GM18511 (cell line): Measurements from ENCODE around the gene PTPRT.

Experiments used
- ATAC-seq: cut with Tn5 transposase; IDR thresholded peaks from one replicate; pipeline ENCODE4 v1.9.1; 2021; ENCODE audit warnings: mild to moderate bottlenecking, moderate library complexity; ENCODE audit not compliant: unreplicated experiment

Gene PTPRT

GRCh38 chr20:42741906-42742305 lies 447.8 kb downstream of the PTPRT start:
- ATAC-seq, result no peak

- ATAC-seq, result no peak
Observed at GRCh38 chr20:42740226-42740870, 449.4 kb downstream of the PTPRT start.

- no peak for ATAC-seq
Observed at GRCh38 chr20:42739683-42740082, 450.0 kb downstream of the PTPRT start.

- no peak for ATAC-seq
Observed at GRCh38 chr20:42735539-42735938, 454.2 kb downstream of the PTPRT start.

GRCh38 chr20:42734660-42735368 lies 454.9 kb downstream of the PTPRT start:
- no peak for ATAC-seq

- ATAC-seq, result no peak
Observed at GRCh38 chr20:42721923-42722322, 467.8 kb downstream of the PTPRT start.

- no peak for ATAC-seq
Observed at GRCh38 chr20:42714298-42715141, 475.2 kb downstream of the PTPRT start.

GRCh38 chr20:42708266-42708665 lies 481.4 kb downstream of the PTPRT start:
- ATAC-seq, result no peak

GRCh38 chr20:42706759-42707158 lies 482.9 kb downstream of the PTPRT start:
- no peak for ATAC-seq

- no peak for ATAC-seq
Observed at GRCh38 chr20:42705550-42705949, 484.2 kb downstream of the PTPRT start.

- ATAC-seq, result no peak
Observed at GRCh38 chr20:42703744-42704143, 486.0 kb downstream of the PTPRT start.

- no peak for ATAC-seq
Observed at GRCh38 chr20:42701948-42702347, 487.8 kb downstream of the PTPRT start.

GRCh38 chr20:42700372-42700771 lies 489.3 kb downstream of the PTPRT start:
- ATAC-seq, result no peak

GRCh38 chr20:42697962-42698361 lies 491.7 kb downstream of the PTPRT start:
- no peak for ATAC-seq

GRCh38 chr20:42690842-42691437 lies 498.8 kb downstream of the PTPRT start:
- no peak for ATAC-seq

- no peak for ATAC-seq
Observed at GRCh38 chr20:42688576-42688975, 501.1 kb downstream of the PTPRT start.

- no peak for ATAC-seq
Observed at GRCh38 chr20:42686057-42686456, 503.6 kb downstream of the PTPRT start.

GRCh38 chr20:42678895-42679294 lies 510.8 kb downstream of the PTPRT start:
- no peak for ATAC-seq

- ATAC-seq, result no peak
Observed at GRCh38 chr20:42656130-42656529, 533.6 kb downstream of the PTPRT start.

- no peak for ATAC-seq
Observed at GRCh38 chr20:42652266-42652665, 537.4 kb downstream of the PTPRT start.

GRCh38 chr20:42650191-42650746 lies 539.4 kb downstream of the PTPRT start:
- no peak for ATAC-seq
